GM19397 (cell line): ENCODE results near the gene B4GALNT2.
"Not testable (repeated sequence)": the region's sequence is repeated elsewhere in the genome, so short reads cannot be mapped to it uniquely, and the experiment has no call there.

ENCODE experiments used
- ATAC-seq: cut with Tn5 transposase; IDR thresholded peaks from one replicate; pipeline ENCODE4 v1.9.1; 2021; ENCODE audit warnings: mild to moderate bottlenecking, moderate library complexity; ENCODE audit not compliant: unreplicated experiment

The B4GALNT2 gene

GRCh38 chr17:49117587-49118230, 14.9 kb upstream of the B4GALNT2 start:
- ATAC-seq = no peak

GRCh38 chr17:49120166-49120565, 12.4 kb upstream of the B4GALNT2 start:
- ATAC-seq = no peak

- no peak for ATAC-seq
These were observed 10.8 kb upstream of the B4GALNT2 start for GRCh38 chr17:49121696-49122292.

- ATAC-seq = no peak
These were observed 10.0 kb upstream of the B4GALNT2 start for GRCh38 chr17:49122566-49122965.

- no peak for ATAC-seq
These were observed 9.5 kb upstream of the B4GALNT2 start for GRCh38 chr17:49123061-49123460.

- ATAC-seq = no peak
These were observed 7.1 kb upstream of the B4GALNT2 start for GRCh38 chr17:49125449-49125848.

GRCh38 chr17:49126183-49126859, 6.2 kb upstream of the B4GALNT2 start:
- ATAC-seq = not testable (repeated sequence)

- not testable (repeated sequence) for ATAC-seq
These were observed 3.1 kb upstream of the B4GALNT2 start for GRCh38 chr17:49129359-49129950.

GRCh38 chr17:49130891-49131290, 1.7 kb upstream of the B4GALNT2 start:
- no peak for ATAC-seq

GRCh38 chr17:49132317-49132698, 261 bp upstream of the B4GALNT2 start:
- ATAC-seq = no peak

- ATAC-seq = no peak
These were observed 3.8 kb downstream of the B4GALNT2 start for GRCh38 chr17:49136335-49136734.

- not testable (repeated sequence) for ATAC-seq
These were observed 13.1 kb downstream of the B4GALNT2 start for GRCh38 chr17:49145654-49146053.

GRCh38 chr17:49146620-49147306, 14.2 kb downstream of the B4GALNT2 start:
- ATAC-seq = no peak

GRCh38 chr17:49148171-49148570, 15.6 kb downstream of the B4GALNT2 start:
- ATAC-seq = no peak

GRCh38 chr17:49151996-49152395, 19.4 kb downstream of the B4GALNT2 start:
- ATAC-seq = no peak

- ATAC-seq = no peak
These were observed 23.7 kb downstream of the B4GALNT2 start for GRCh38 chr17:49156256-49156655.

GRCh38 chr17:49157784-49158183, 25.2 kb downstream of the B4GALNT2 start:
- ATAC-seq = no peak

GRCh38 chr17:49162866-49163265, 30.3 kb downstream of the B4GALNT2 start:
- no peak for ATAC-seq

- no peak for ATAC-seq
These were observed 32.6 kb downstream of the B4GALNT2 start for GRCh38 chr17:49165143-49165542.

- ATAC-seq = no peak
These were observed 36.1 kb downstream of the B4GALNT2 start for GRCh38 chr17:49168706-49169105.

- ATAC-seq = no peak
These were observed 37.6 kb downstream of the B4GALNT2 start for GRCh38 chr17:49170216-49170615.
